Activated CD4-positive, alpha-beta T cell treated with anti-CD3 and anti-CD28 coated beads, Interleukin-2, amount 10 ng/mL, durations not matched to agents 24 days and 14 days (primary cell): ENCODE data around the gene CAPS2. TPM values are rescaled to one million over a fixed set of nuclear protein-coding genes. Genes with fewer than 3 reads are reported as not detected.

Experiments used
- total RNA-seq: library from RNA; stranded (reverse); gene quantifications from 2 replicates; pipeline ENCODE4 v1.2.3, GENCODE V29; 2022

CAPS2 gene
- total RNA-seq, 1 donor from 2014 or later, result 1.5 TPM

Other genes starting within 250 kb of the CAPS2 start
- gene KCNC2, start 120.5 kb downstream of the CAPS2 start, total RNA-seq, result not detected in 2 replicates
- not detected in 2 replicates for gene GLIPR1L1, start 4.3 kb upstream of the CAPS2 start, total RNA-seq
- 0.36 TPM in 1 of 2 replicates, not detected in the other for gene GLIPR1L2, start 60.8 kb upstream of the CAPS2 start, total RNA-seq
- 4.3 and 5.3 TPM in 2 replicates for gene GLIPR1, start 150.4 kb upstream of the CAPS2 start, total RNA-seq
- 134 and 141 TPM in 2 replicates for gene KRR1, start 181.3 kb upstream of the CAPS2 start, total RNA-seq